Activated CD4-positive, alpha-beta T cell treated with anti-CD3 and anti-CD28 coated beads, Interleukin-2, amount 50 U/mL, for 16 hours (primary cell): ENCODE results near the gene TAGLN2.

Source experiments
- DNase-seq: peaks from one replicate; pipeline ENCODE4 v3.0.0-alpha.2; 2020

TAGLN2 gene

DNA sequence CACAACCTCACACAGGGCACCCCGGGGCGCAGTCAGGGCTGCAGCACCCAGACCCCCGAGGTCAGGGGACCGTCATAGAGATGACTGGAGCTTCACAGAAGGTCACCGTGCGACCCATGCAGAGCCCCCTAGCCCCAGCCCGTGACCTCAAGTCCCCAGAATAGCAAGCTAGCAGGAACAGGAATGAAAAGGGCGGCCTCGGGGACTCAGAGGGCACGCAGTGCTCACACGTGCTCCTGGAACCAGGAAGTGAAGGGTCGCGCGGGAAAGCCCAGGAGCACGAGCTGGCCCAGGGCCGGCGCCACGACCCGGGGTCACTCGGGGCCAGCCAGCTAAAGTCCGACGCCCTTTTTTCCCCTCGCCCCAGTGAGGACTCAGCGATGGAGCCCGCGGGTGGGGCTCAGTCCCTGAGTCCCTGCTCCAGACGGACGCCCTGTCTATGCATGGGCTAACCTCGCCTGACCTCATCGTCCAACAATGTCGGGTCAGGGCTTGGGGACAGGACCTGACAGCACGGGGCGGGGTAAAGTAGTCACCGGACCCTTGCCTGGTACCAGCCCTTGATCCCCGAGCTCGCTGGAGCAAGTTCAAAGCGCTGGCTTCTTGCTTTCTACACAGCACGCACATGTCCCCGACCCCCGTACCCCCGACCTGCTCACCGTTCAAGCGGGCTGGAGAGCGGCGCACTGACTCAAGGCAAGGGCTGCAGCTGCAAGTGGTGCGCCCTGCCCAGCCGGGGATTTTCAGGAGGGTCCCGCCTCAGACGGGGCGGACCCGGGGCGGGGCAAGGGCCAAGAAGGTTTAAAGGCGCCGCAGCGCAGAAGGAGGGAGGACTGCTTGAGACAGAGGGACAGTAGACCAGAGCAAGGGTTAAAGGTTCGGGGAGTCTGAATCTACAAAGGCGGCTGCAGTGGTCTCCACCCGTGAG is at the start of gene TAGLN2:
TAGLN2 (minus strand) TSS at position 717 of the 928 bp plus-strand sequence. CDS start 4,998 bp downstream, outside the sequence.
- peak; percentile 92 for DNase-seq

DNA sequence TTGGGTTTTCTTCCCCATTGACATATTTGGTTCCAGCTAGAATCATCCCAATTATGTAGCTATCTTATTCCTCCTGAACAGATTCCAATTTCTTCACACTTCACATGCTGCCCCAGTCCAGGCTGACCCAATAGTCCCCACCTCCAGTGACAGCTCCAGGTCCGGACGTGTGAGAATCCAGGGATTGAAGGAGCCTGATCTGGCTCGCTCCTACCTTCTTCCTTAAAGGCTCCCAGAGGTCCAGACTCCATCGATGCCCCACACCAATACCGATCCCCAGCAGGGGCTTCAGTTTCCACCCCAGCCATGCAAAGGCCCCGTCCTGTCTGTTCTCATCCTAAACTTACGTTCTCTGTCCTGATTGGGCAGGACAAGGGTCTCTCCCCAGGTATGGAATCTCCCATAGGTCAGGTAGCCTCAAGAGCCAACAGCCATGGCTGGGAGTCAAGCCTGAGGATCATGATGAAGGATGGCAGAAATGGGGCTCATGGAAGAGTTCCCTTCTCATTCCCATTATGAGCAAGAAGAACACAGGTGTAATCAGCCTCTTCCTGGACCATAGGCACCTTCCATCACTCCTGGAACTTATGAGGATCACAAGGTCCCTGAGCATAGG is 49.2 kb upstream of the TAGLN2 start:
- no peak for DNase-seq

GRCh38 chr1:159973350-159973940 is 48.1 kb upstream of the TAGLN2 start:
- no peak for DNase-seq

- DNase-seq = no peak
These were observed 47.3 kb upstream of the TAGLN2 start for GRCh38 chr1:159972443-159973205.

DNA sequence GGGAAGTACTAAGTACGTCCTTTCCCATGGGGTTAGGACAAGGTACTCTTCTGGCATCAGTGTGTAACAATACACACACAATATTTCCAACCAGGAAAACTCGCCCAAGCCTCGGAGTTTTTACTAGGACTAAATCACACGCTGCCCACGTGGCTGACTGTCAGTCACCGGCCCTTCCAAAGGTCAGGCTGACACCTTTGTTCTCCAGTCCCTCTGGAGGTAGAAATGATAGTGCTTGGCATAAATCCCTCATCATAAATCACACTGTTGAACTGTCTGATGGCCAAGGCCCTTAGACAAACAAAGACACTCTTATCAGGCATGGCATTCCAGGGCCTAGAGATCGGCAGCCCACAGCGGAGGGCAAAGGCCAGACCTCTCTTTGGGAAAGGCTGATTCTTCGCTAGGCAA is 45.6 kb upstream of the TAGLN2 start:
- no peak for DNase-seq

DNA sequence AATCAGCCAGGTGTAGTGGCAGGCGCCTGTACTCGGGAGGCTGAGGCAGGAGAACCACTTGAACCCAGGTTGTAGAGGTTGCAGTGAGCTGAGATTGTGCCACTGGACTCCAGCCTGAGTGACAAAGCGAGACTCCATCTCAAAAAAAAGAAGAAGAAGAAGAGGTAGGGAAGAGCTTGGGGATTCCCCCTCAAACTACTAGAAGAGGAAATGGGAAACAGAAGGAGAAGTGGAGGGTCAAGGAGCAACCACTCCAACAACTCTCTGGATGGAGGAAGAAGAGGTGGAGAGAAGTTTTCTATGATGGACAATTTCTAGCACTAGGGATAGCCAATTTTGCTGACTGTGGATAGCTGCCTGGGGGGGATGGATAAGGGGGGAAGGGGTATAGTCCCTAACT is 43.6 kb upstream of the TAGLN2 start:
- DNase-seq = no peak

DNA sequence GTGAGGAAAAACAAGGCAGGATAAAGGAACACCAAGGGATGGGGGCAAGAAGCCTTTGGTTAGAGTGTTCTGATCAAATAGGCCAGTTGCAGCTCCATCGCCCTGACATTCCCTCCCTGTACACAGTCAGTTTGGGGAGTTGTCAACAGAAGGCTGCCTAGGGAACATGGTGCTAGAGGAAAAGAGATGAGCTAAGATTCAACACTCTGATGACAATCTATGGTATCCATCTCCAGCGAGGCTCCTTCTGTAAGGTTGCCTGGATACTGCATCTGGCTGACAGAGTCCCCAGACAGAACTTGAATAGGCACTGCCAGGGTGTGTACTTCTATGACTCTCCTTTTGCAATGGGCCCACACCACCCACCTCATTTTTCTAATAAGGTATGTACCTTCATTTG is 40.0 kb upstream of the TAGLN2 start:
- no peak for DNase-seq

DNA sequence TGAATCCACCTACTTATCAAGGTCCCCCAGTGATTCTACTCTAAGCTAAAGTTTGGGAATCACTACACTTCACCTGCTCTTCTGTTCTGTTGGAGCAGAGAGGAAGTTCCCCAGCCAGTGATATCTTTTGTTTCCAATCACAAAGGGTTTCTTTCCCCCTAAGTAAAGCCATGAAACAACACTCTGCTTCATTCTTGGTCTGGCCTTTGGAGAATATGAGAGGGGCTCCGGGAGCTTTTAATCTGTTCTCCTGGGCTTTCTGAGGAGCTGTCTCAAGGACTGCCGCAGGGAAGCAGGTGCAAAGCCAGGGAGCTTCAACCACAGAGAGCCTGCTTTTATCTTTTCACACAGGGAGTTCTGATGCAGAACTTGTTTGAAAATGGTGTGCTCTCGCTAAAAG is 38.8 kb upstream of the TAGLN2 start:
- DNase-seq = no peak

GRCh38 chr1:159962176-159962575 is 36.9 kb upstream of the TAGLN2 start:
- no peak for DNase-seq

- no peak for DNase-seq
These were observed 36.3 kb upstream of the TAGLN2 start for GRCh38 chr1:159961636-159962035.

GRCh38 chr1:159960721-159961381 is 35.5 kb upstream of the TAGLN2 start:
- DNase-seq = no peak

- no peak for DNase-seq
These were observed 34.1 kb upstream of the TAGLN2 start for GRCh38 chr1:159959451-159959850.

- peak; percentile 56 for DNase-seq
These were observed 33.5 kb upstream of the TAGLN2 start for GRCh38 chr1:159958719-159959380.

GRCh38 chr1:159957824-159958268 is 32.5 kb upstream of the TAGLN2 start:
- no peak for DNase-seq

- no peak for DNase-seq
These were observed 30.1 kb upstream of the TAGLN2 start for GRCh38 chr1:159955456-159955855.

- DNase-seq = no peak
These were observed 28.5 kb upstream of the TAGLN2 start, which contains the start of gene SLAMF9 for GRCh38 chr1:159953536-159954515. Gene SLAMF9 (minus strand): TSS chr1:159954237. CDS start chr1:159954137, 100 bp downstream.

DNA sequence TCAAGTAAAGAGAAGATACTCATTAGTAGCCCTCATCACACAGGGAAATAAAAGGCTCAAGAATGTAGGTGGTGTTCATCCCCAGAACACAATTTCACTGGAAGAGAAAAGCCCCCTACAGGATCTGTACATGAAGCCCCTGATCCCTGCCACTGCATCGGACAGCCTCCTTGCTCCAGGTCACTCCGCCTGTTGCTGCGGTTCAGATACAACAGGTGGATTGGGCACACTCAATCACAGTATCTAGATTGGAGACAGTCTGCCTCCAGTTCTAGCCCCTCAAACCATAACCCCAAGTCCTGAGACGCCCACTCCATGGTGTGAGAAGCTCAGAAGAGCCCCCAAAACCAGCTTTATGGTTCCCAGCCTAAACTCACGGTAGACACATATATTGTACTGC is 27.6 kb upstream of the TAGLN2 start:
- DNase-seq = no peak

- DNase-seq = no peak
These were observed 26.2 kb upstream of the TAGLN2 start for GRCh38 chr1:159951551-159951950.

DNA sequence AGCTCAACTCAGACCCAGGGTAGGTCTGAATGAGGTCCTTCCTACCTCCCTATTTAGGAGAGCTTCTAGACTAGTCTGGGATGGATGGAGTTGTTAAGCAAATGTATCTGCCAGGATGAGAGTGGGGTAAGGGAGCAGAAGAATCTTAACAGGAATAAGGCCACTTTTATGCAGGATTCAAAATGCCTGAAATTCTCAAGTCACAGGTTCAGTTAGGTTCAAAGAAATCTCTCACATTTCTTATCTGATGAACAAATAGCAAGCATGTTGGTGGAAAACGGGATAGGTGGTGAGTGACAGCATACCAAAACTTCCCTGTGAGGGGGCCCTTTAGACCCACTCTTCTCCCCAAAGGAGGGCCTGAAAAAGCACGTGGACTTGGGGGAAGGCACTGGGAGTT is 25.7 kb upstream of the TAGLN2 start:
- no peak for DNase-seq

DNA sequence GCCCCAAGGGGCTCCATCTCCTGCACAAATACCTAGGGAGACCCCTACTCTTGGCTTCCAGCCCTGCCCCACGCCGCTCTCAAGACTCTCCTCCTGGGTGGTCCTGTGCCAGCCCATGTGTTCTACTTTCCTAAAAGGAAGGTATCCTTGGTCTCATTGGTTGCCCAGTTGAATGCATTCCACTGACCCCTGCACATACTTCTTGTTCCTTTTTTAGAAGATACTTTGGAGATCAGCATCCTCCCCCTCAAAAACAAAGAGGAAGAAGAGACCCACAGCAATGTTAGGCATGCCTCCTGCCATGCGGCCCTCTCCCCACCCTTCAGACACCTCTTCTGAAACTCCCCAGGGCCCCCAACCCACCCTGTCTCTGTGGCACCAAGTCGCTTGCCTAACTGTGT is 24.7 kb upstream of the TAGLN2 start:
- DNase-seq = no peak
